SJSA1 (cell line): ENCODE results near the gene CLMP. TPM values are rescaled to one million over a fixed set of nuclear protein-coding genes. Genes with fewer than 3 reads are reported as not detected.

Experiments
- DNase-seq, 2 experiments: peaks; one replicate each; pipeline ENCODE4 v3.0.0-alpha.2; 2015 to 2020; ENCODE audit warnings: low spot score in 2 of 2, low read depth in 1 of 2
- H3K27ac ChIP-seq: fragments of 250-450 bp; sonication (Bioruptor Pico); 2 replicates; pipeline ENCODE4 v1.5.1; 2020; ENCODE audit warnings: mild to moderate bottlenecking, moderate library complexity
- H3K27me3 ChIP-seq: fragments of 250-450 bp; sonication (Bioruptor Pico); replicated peaks from 2 replicates; pipeline ENCODE4 v1.5.1; 2020; ENCODE audit warnings: mild to moderate bottlenecking, moderate library complexity
- H3K36me3 ChIP-seq: fragments of 250-450 bp; sonication (Bioruptor Pico); 2 replicates; pipeline ENCODE4 v1.5.1; 2020; ENCODE audit warnings: mild to moderate bottlenecking
- H3K4me1 ChIP-seq: fragments of 250-450 bp; sonication (Bioruptor Pico); replicated peaks from 2 replicates; pipeline ENCODE4 v1.6.1; 2021; ENCODE audit warnings: mild to moderate bottlenecking
- H3K4me3 ChIP-seq: fragments of 250-450 bp; sonication (Bioruptor Pico); 2 replicates; pipeline ENCODE4 v1.5.1; 2020; ENCODE audit warnings: mild to moderate bottlenecking
- H3K9me3 ChIP-seq: fragments of 250-450 bp; sonication (Bioruptor Pico); replicated peaks from 2 replicates; pipeline ENCODE4 v1.5.1; 2020; ENCODE audit warnings: mild to moderate bottlenecking
- total RNA-seq: library from RNA; depleted of rRNA; stranded (reverse); fragments of >200 nt; shearing (Covaris generic); gene quantifications from 2 replicates; pipeline ENCODE4 v1.2.3, GENCODE V29; 2014

CLMP gene
- total RNA-seq, 1 experiment from 2014 or later = 21.6 TPM

GRCh38 chr11:123179586-123179985 is 15.5 kb downstream of the CLMP start:
- no peaks in the 10 kb centered on the region for H3K9me3 ChIP-seq
- H3K4me3 ChIP-seq = no peak overlapping the region
- H3K36me3 ChIP-seq = peaks cover 7% of the 10 kb centered on the region; the same call in 1 of the 2 replicates
- H3K27me3 ChIP-seq = no peaks in the 10 kb centered on the region
- no peak for DNase-seq
- no peak overlapping the region for H3K27ac ChIP-seq
- peaks cover 12% of the 10 kb centered on the region for H3K4me1 ChIP-seq

- peaks cover 7% of the 10 kb centered on the region; the same call in 1 of the 2 replicates for H3K36me3 ChIP-seq
- H3K4me3 ChIP-seq = no peak overlapping the region
- H3K4me1 ChIP-seq = peaks cover 26% of the 10 kb centered on the region
- no peaks in the 10 kb centered on the region for H3K27me3 ChIP-seq
- no peak overlapping the region for H3K27ac ChIP-seq
- H3K9me3 ChIP-seq = no peaks in the 10 kb centered on the region
- no peak for DNase-seq
Observed at GRCh38 chr11:123178186-123178585, 16.9 kb downstream of the CLMP start.

- Histone ChIP-seq H3K4me3 (no peak overlapping the region), H3K9me3 (no peaks in the 10 kb centered on the region), H3K27ac (no peak overlapping the region), H3K27me3 (no peaks in the 10 kb centered on the region), H3K36me3 (peaks cover 8% of the 10 kb centered on the region), H3K4me1 (peaks cover 33% of the 10 kb centered on the region)
- no peak for DNase-seq
Observed at GRCh38 chr11:123176785-123177184, 18.3 kb downstream of the CLMP start.

- peaks cover 8% of the 10 kb centered on the region for H3K36me3 ChIP-seq
- H3K27me3 ChIP-seq = no peaks in the 10 kb centered on the region
- H3K9me3 ChIP-seq = no peaks in the 10 kb centered on the region
- peak overlapping the region; percentile 68 for H3K27ac ChIP-seq
- H3K4me3 ChIP-seq = no peak overlapping the region
- peaks cover 33% of the 10 kb centered on the region for H3K4me1 ChIP-seq
- DNase-seq = peak; percentile 43 to 65
Observed at GRCh38 chr11:123174196-123175183, 20.6 kb downstream of the CLMP start.

GRCh38 chr11:123173856-123174186 is 21.2 kb downstream of the CLMP start:
- Histone ChIP-seq H3K4me1 (peaks cover 33% of the 10 kb centered on the region), H3K36me3 (peaks cover 8% of the 10 kb centered on the region), H3K4me3 (no peak overlapping the region), H3K27ac (peak overlapping the region; percentile 68), H3K27me3 (no peaks in the 10 kb centered on the region), H3K9me3 (no peaks in the 10 kb centered on the region)
- DNase-seq = no peak

GRCh38 chr11:123173040-123173855 is 21.8 kb downstream of the CLMP start:
- Histone ChIP-seq H3K9me3 (no peaks in the 10 kb centered on the region), H3K4me1 (peaks cover 33% of the 10 kb centered on the region), H3K4me3 (no peak overlapping the region), H3K27ac (peak overlapping the region; percentile 68), H3K27me3 (no peaks in the 10 kb centered on the region), H3K36me3 (peaks cover 4% of the 10 kb centered on the region)
- peak; percentile 49 to 60 for DNase-seq

- H3K36me3 ChIP-seq = peaks cover 4% of the 10 kb centered on the region; the same call in 1 of the 2 replicates
- no peaks in the 10 kb centered on the region for H3K9me3 ChIP-seq
- H3K4me3 ChIP-seq = no peak overlapping the region
- no peaks in the 10 kb centered on the region for H3K27me3 ChIP-seq
- no peak overlapping the region for H3K27ac ChIP-seq
- no peak for DNase-seq
- H3K4me1 ChIP-seq = peaks cover 42% of the 10 kb centered on the region
Observed at GRCh38 chr11:123170929-123171328, 24.1 kb downstream of the CLMP start.

GRCh38 chr11:123169821-123170220 is 25.2 kb downstream of the CLMP start:
- Histone ChIP-seq H3K4me1 (peaks cover 36% of the 10 kb centered on the region), H3K27me3 (no peaks in the 10 kb centered on the region), H3K36me3 (peaks cover 4% of the 10 kb centered on the region; the same call in 1 of the 2 replicates), H3K4me3 (no peak overlapping the region), H3K27ac (no peak overlapping the region), H3K9me3 (no peaks in the 10 kb centered on the region)
- DNase-seq = no peak

- Histone ChIP-seq H3K36me3 (peaks cover 4% of the 10 kb centered on the region; the same call in 1 of the 2 replicates), H3K4me3 (no peak overlapping the region), H3K27me3 (no peaks in the 10 kb centered on the region), H3K9me3 (no peaks in the 10 kb centered on the region), H3K27ac (no peak overlapping the region), H3K4me1 (peaks cover 28% of the 10 kb centered on the region)
- no peak for DNase-seq
Observed at GRCh38 chr11:123168955-123169484, 26.0 kb downstream of the CLMP start.

GRCh38 chr11:123168241-123168640 is 26.8 kb downstream of the CLMP start:
- H3K4me3 ChIP-seq = no peak overlapping the region
- no peak overlapping the region for H3K27ac ChIP-seq
- peaks cover 20% of the 10 kb centered on the region for H3K4me1 ChIP-seq
- H3K9me3 ChIP-seq = no peaks in the 10 kb centered on the region
- no peak for DNase-seq
- peaks cover 4% of the 10 kb centered on the region; the same call in 1 of the 2 replicates for H3K36me3 ChIP-seq
- H3K27me3 ChIP-seq = no peaks in the 10 kb centered on the region

- Histone ChIP-seq H3K27ac (no peak overlapping the region), H3K9me3 (no peaks in the 10 kb centered on the region), H3K36me3 (no peaks in the 10 kb centered on the region), H3K27me3 (no peaks in the 10 kb centered on the region), H3K4me3 (no peak overlapping the region), H3K4me1 (peaks cover 13% of the 10 kb centered on the region)
- DNase-seq = peak; percentile 44 to 48
Observed at GRCh38 chr11:123166071-123166559, 28.9 kb downstream of the CLMP start.

- no peak for DNase-seq
- Histone ChIP-seq H3K27ac (no peak overlapping the region), H3K9me3 (no peaks in the 10 kb centered on the region), H3K36me3 (no peaks in the 10 kb centered on the region), H3K4me1 (peaks cover 13% of the 10 kb centered on the region), H3K27me3 (no peaks in the 10 kb centered on the region), H3K4me3 (no peak overlapping the region)
Observed at GRCh38 chr11:123164732-123165450, 30.2 kb downstream of the CLMP start.

- H3K4me1 ChIP-seq = peaks cover 17% of the 10 kb centered on the region
- H3K36me3 ChIP-seq = no peaks in the 10 kb centered on the region
- H3K27me3 ChIP-seq = no peaks in the 10 kb centered on the region
- no peak overlapping the region for H3K4me3 ChIP-seq
- no peak for DNase-seq
- no peak overlapping the region for H3K27ac ChIP-seq
- no peaks in the 10 kb centered on the region for H3K9me3 ChIP-seq
Observed at GRCh38 chr11:123163621-123164020, 31.4 kb downstream of the CLMP start.
